Epithelial cell of proximal tubule (primary cell): ENCODE results near the gene CCNC. TPM values are rescaled to one million over a fixed set of nuclear protein-coding genes. Genes with fewer than 3 reads are reported as not detected.
A peak's percentile ranks its signal among the peaks of the same experiment; 100 is the strongest.
"Not testable (repeated sequence)": the region's sequence is repeated elsewhere in the genome, so short reads cannot be mapped to it uniquely, and the experiment has no call there.

Experiments used
- DNase-seq: peaks from one replicate; pipeline ENCODE4 v3.0.0-alpha.2; 2011; ENCODE audit warnings: low read depth
- H3K4me3 ChIP-seq: 2 replicates; pipeline ENCODE4 v1.5.1; 2011; ENCODE audit warnings: low read depth, mild to moderate bottlenecking, low read length
- CTCF ChIP-seq: conservative IDR thresholded peaks from 2 replicates; pipeline ENCODE4 v1.5.1; 2012; ENCODE audit warnings: low read depth, mild to moderate bottlenecking, low read length
- total RNA-seq: library from RNA; depleted of rRNA; stranded (reverse); fragments of >200 nt; gene quantifications from 2 replicates; pipeline ENCODE4 v1.2.3, GENCODE V29; 2015

The CCNC gene
- total RNA-seq, 1 donor from 2014 or later = 84.9 TPM

GRCh38 chr6:99605911-99606655 is 37.6 kb upstream of the CCNC start:
- no peak overlapping the region for H3K4me3 ChIP-seq
- no peak for TF ChIP-seq CTCF
- DNase-seq = no peak

DNA sequence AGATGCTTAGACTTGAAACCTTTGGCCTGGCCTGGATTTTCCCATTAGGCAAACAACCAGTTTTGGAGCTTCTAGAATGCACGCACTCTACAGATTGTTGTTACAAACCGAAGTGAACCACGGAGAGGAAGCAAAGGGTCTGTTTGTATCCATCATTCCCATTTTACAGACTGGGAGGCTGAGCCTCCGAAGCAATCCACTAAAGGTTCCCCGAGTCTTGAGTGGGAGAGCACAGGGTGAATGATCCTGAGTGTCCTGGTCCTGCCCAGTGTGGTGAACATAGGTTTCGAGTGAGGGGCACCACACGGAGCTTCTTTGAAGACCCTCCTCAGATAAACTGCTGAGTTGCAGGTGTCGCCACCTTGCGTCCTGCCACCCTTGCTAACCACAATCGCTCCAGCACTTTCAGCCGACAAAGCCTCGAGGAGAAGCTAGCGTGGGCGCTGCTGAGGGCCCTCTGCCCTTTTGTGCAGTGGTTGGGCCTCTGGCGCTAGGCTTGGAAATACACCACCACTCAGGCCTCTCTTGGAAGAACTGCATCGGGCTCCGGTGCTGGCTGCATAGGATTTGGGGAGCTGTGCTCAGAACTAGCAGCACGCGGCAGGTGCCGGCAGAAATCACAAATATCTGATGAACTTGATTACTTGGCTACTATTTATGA is 36.7 kb upstream of the CCNC start:
- DNase-seq = no peak
- no peak overlapping the region for H3K4me3 ChIP-seq
- peak; percentile 27 for TF ChIP-seq CTCF

DNA sequence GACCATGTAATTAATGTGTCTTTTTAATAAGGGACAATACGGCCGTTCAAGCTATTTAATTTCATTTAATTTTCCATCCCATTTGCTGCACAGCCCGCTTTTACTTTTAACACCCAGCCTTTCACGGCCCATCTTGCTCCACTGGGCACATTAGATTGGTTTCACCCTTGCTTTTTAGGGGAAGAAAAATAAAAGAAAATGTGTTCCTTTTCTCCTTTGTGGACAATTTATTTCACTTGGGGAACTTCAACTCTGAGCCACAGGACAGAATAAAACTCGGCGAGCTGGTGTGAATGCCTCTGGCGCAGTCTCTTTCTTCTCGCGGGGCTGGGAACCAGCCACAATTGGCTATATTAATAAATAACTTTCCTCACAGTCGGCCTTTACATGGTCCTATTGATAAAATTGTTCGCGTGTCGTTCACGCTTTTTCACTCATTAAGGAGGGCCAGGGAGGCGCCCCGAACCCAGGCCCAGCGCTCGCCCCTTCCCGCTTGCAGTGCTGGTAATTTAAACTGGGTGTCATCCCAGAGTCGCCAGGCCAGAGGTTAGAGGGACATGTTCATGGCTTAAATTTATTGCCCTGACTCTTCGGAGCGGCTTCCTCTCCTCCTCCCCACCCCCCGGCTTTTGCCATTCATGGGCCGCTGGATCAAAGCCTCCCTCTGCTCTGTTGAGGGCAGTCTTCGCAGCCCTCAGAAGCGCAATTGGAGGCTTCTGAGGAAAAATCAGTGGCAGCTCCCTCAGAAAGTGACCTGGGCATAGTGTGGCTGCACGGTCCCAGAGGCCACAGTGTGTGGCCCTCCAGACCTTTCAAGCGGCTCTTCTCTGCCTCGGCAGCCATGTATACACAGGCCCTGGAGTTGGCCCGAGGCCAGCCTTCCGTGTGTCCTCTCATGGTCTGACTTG is 36.0 kb upstream of the CCNC start:
- no peak for TF ChIP-seq CTCF
- DNase-seq = no peak
- peak overlapping the region; percentile 25 for H3K4me3 ChIP-seq

GRCh38 chr6:99603421-99604165 is 35.1 kb upstream of the CCNC start:
- no peak for DNase-seq
- TF ChIP-seq CTCF = no peak
- peak overlapping the region; percentile 25 for H3K4me3 ChIP-seq

GRCh38 chr6:99602520-99603420 is 34.3 kb upstream of the CCNC start:
- DNase-seq = no peak
- H3K4me3 ChIP-seq = no peak overlapping the region
- TF ChIP-seq CTCF = no peak

GRCh38 chr6:99594696-99595095 is 26.2 kb upstream of the CCNC start:
- H3K4me3 ChIP-seq, DNase-seq: not testable (repeated sequence)
